Activated T-cell treated with anti-CD3 and anti-CD28 coated beads, Interleukin-2, amount 50 U/mL, for 48 hours (primary cell): ENCODE results near the gene MGAM2.
"Not testable (repeated sequence)": the region's sequence is repeated elsewhere in the genome, so short reads cannot be mapped to it uniquely, and the experiment has no call there.

Source experiments
- DNase-seq, 2 experiments: peaks; one replicate each; pipeline ENCODE4 v3.0.0-alpha.2; 2020

The MGAM2 gene

GRCh38 chr7:142111499-142111898 is at the start of gene MGAM2:
Gene MGAM2 (plus strand): TSS chr7:142111718. CDS start chr7:142116874, 5,156 bp downstream.
- DNase-seq = no peak

DNA sequence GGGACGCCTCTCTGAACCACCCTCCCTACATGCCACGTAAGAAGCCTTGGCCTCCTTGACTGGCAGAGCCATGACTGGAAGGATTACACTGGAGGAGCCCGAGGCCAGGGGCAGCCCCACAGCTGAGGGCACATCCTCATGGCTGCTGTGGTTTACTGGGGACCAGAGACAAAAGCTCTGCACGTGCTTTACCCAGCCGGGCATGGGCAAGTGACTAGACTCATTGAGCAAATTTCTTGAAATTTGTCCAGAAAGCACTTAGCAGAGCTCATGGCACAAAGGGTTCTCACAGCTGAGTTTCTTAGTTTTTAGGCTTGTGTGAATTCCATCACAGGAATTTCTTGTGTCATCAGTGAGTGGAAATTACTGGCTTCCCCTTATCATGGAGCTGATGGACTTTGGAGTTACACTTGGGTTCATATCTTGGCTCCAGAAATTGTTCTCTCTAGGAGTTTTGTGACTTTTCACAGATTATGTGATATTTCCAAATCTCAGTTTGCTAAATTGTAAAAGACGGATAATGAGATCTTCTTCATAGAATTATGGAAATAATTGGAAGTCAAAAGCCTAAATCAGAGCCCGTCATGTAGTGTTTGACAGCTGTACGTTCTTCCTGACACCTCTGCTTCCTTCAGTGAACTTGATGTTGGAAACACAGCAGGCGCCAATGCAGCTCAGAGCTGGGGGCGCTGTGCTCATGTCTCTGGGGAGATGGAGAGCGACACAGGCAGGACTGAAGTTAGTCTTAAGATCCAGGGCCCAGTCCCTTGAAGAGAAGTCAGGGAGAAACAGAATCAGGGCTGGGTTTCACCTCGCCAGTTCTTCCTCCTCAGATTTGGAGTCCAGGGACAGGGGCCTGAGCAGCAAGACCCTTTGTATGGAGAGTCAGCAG is 47.7 kb upstream of the MGAM2 start:
- no peak for DNase-seq

- DNase-seq = no peak
Observed at GRCh38 chr7:142066536-142066935, 45.0 kb upstream of the MGAM2 start.

DNA sequence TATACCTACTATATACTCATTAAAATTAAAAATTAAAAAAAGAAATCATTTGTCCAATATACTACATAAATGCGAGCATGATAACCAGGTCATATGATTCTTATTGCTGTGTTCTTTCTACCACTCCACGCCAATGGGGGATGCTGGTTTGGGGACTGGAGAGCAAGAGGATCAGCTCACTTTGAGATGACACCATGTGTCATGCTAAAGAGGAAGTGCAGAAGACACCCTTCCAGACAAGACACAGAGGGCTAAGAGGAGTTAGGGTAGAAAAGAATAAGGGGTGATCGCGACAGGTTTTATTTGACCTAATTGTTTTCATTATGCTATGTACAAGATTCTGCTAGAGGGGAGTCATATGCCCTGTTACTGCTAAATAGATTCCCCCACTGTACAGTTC is 33.8 kb upstream of the MGAM2 start:
- no peak for DNase-seq

DNA sequence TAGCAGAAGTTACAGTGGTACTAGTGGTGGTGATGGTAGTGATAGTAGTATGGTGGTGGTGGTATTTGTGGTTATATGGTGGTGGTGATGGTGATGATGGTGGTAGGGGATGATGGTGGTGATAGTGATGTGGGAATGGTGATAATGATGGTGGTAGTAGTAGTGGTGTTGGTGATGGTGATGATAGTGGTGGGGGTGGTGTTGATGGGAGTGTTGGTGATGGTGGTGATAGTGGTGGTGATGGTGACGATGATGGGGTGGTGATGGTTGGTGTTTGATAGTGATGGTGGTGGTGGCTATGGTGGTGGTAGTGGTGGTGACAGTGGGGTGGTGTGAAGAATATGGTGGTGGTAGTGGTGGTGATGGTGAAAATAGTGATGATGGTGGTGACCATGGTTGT is 27.9 kb upstream of the MGAM2 start:
- no peak for DNase-seq

DNA sequence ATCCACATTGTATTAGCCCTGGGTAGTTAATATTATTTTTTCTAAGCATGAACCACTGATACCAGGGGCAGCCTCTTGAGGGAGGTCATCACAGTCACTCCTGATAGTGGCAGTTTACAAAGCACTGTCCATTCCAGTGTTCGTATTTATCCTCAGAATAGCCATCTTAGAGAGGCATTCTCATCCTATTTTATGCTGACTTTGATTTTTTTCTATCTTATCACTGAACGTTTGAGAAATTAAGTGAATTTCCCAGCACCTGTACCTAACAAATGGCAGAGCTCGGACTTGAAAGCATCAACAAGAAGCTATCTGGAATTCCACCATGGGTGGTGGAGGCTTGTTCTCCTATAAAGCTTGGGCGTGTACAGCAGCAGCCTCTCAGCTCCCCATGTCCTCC is 26.1 kb upstream of the MGAM2 start:
- no peak for DNase-seq

GRCh38 chr7:142088022-142088714 is 23.4 kb upstream of the MGAM2 start:
- DNase-seq = no peak

GRCh38 chr7:142089035-142089434 is 22.5 kb upstream of the MGAM2 start:
- DNase-seq = no peak

DNA sequence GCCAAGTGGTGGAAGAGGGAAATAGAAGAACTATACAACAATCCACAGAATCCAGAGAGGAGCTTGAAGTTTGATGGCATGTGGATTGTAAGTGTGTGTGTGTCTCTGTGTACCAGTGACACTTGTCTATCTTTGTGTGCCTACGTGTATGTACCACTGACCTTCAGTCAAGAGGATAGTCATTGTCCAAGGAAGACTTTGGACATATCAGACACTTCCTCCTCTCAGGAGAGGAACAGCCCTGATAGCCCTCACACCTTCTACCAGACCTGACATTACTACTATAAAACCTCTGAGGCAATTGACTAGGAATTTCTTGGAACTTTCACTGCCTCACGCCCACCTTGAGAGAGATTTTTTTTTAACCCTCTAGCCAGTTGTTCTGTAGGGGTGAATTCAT is 19.6 kb upstream of the MGAM2 start:
- DNase-seq = no peak

- no peak for DNase-seq
Observed at GRCh38 chr7:142094861-142095260, 16.7 kb upstream of the MGAM2 start.

DNA sequence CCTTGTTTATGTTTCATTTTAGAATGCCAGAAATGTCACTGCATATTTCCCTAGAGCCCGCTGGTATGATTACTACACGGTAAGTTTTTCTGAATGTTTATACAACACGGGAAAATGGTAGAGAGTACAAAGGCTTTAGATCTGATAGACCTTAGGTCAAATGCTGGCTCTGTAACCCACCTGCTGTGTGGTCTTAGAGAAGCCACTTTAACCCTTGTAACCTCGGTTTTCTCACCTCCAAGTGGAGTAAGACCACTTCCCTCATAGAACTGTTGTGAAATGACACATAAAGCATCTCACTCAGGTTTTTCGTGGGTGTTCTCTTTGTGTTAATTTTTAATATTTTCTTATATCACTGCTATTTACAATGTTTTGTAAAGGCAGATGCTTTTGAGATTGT is 13.9 kb upstream of the MGAM2 start:
- no peak for DNase-seq

DNA sequence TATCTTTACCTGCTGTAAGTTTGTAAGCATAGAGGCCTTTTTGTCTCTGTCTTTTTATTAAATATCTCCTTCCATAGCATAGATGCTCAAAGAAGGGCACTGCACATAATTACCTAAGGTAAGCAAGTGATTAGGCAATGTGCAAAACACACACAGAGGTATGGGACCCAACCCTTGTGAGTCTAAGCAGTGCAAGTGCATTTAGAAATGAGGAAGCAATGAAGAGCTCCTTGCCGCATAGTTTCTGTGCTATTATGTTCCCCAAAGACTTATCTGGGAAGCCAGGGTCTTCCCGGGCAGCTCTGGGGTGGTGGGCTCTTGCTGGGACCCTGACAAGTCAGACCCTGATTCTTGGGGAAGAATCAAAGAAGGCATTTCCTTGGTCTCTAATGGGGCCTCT is 13.5 kb upstream of the MGAM2 start:
- no peak for DNase-seq

DNA sequence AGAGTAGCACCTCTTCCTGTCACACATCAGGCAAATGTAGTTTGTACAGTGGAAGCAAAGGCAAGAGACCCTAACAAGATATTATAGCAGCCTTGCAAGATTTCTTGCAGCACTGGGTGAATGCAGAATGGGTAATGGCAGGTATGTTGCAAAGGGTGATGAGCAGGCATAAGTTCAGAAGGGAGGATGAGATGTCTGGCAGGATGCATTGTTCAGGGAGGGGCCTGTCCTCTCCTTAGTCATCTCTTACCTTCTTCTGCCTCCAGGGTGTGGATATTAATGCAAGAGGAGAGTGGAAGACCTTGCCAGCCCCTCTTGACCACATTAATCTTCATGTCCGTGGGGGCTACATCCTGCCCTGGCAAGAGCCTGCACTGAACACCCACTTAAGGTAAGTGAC is 12.2 kb upstream of the MGAM2 start:
- DNase-seq = not testable (repeated sequence)

DNA sequence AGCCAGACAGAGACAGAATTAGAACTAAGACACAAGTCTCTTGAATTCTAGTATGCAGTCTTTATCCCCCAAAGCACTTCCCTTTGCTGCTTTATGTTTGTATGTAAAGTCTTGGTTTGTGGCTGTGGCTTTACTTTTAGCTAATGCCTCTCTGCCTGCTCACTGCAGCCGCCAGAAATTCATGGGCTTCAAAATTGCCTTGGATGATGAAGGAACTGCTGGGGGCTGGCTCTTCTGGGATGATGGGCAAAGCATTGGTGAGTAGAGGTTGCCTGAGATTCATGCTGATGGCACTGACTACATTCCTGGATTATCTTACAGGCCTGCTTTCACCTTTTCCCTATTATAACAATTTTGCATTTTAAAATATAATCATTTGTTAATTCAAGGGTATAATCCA is 10.9 kb upstream of the MGAM2 start:
- no peak for DNase-seq

GRCh38 chr7:142101794-142102193 is 9.7 kb upstream of the MGAM2 start:
- not testable (repeated sequence) for DNase-seq

- DNase-seq = no peak
Observed at GRCh38 chr7:142104550-142105527, 6.7 kb upstream of the MGAM2 start.

GRCh38 chr7:142108728-142109505 is 2.6 kb upstream of the MGAM2 start:
- DNase-seq = no peak

DNA sequence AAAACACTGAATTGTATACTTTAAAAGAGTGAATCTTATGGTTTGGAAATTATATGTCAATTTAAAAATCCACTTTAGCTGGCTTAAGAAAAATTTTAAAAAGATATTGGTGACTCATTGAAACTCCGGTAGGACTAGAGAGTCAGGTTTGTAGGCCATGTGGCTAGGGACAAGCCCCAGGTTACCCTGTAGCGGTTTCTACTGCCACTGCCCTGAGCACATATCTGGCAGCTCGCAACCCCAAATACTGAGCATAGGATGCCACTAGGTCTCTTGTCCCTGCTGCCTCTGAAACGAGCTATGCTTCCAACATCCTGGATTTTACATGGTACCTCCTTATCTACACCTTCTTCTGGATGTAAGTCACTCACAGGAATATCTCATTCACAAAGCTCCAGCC is 1.4 kb upstream of the MGAM2 start:
- no peak for DNase-seq

DNA sequence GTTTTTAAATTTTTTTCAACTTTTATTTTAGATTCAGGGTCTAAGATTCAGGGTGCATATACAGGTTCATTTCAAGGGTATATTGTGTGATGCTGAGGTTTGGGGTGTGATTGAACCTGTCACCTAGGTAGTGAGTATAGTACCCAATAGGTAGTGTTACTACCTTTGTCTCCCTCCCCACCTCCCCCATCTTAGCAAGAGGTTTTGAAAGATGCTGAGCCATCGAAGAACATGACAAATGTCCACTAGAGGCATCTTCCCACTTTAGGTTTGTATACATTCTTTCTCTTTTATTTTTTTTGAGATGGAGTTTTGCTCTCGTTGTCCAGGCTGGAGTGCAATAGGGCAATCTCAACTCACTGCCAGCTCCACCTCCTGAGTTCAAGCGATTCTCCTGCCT is 880 bp upstream of the MGAM2 start:
- DNase-seq = no peak

GRCh38 chr7:142112086-142112485 is 568 bp downstream of the MGAM2 start:
- DNase-seq = no peak

GRCh38 chr7:142114207-142114606 is 2.7 kb downstream of the MGAM2 start:
- no peak for DNase-seq

GRCh38 chr7:142120524-142120923 is 9.0 kb downstream of the MGAM2 start:
- no peak for DNase-seq
